Smooth muscle cell of the brain vasculature (primary cell): ENCODE data around the gene SLC46A1.

Experiments used
- DNase-seq: peaks from one replicate; pipeline ENCODE4 v3.0.0-alpha.2; 2012; ENCODE audit warnings: low read depth, low spot score

Gene SLC46A1

DNA sequence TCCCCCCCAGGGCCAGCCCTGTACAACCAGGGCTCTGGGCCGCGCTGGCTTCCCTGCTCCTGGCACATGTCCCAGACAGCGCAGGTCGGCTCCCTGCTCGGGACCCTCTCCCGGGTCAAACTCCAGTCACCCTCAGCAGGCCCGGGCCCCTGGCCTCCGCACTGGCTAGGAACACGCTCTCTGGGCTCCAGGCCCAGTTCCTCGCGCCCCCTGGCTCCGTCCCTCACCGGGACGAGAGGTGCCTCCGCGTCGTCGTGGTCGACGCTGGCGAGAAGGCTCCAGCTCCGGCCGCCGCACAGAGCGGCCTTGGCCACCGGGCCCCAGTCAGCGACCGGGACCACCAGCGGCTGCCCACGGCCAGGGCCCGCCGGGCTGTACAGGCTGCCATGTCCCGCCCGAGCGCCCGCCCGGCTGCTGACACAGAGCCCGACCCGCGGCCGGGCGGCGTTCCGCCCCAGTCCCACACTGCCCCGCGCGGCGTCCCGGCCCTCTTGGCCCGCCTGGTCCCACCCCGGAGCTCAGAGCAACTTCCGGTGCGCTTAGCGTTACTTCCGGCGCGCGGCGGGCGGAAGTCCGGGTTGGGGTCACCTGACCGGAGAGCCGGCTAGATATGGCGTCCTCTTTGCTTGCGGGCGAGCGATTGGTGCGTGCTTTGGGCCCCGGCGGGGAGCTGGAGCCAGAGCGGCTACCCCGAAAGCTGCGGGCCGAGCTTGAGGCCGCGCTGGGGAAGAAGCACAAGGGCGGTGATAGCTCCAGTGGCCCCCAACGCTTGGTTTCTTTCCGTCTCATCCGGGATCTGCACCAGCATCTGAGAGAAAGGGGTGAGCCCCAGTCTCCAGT is 48.7 kb downstream of the SLC46A1 start, which contains the start of gene POLDIP2:
Gene POLDIP2, minus strand, starts transcription at position 467 of the 840 bp plus-strand sequence. Its CDS starts 79 bp downstream, at position 388.
- peak; percentile 83 for DNase-seq

GRCh38 chr17:28350271-28350670 is 55.7 kb downstream of the SLC46A1 start:
- DNase-seq = no peak

DNA sequence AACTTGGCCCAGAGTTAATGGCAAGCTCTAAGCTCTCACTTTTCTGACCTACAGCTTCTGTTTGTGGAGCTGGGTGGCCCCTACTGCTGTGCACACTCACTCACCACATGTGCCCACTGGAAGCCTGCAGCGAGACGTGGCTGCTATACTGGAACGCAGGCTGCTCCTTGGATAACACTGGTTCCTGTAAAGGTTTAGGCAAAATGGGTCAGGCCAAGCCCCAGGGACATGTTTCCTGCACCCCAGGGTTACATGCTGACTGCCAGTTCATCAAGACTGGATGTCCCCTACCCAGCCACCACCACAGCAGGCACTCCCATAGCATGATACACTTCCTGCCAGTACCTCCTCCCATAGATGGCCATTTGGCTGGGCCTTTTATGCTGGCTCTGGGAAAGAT is 57.0 kb downstream of the SLC46A1 start:
- no peak for DNase-seq

DNA sequence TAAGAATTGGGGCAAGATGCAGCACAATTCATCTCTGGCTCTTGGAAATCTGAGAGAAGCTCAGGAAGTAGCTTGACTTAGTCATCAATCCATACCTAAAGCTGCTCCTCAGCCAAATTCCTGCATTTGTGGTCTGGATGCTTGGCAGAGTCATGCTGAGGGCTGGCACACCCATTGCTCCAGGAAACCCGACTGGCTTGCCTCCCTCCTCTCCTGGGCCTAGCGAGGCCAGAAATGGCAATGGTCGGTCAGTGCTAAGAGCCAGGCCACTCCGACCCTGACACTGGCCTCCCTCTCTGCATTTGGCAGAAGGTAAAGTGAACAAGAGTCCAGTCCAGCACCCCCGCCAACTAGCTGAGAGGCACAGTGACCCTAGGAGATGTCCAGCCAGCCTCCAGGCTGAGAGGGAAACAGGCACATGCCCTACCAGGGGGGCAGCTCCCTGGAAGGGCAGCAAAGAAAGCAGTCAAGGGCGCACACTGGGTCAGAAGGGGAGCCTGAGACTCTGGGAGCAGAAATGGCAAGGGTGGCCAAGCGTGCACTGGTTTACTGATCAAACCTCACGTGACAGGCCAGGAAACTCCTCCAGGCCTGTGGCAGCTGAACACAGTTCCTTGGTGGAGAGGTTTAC is 58.6 kb downstream of the SLC46A1 start:
- DNase-seq = no peak

DNA sequence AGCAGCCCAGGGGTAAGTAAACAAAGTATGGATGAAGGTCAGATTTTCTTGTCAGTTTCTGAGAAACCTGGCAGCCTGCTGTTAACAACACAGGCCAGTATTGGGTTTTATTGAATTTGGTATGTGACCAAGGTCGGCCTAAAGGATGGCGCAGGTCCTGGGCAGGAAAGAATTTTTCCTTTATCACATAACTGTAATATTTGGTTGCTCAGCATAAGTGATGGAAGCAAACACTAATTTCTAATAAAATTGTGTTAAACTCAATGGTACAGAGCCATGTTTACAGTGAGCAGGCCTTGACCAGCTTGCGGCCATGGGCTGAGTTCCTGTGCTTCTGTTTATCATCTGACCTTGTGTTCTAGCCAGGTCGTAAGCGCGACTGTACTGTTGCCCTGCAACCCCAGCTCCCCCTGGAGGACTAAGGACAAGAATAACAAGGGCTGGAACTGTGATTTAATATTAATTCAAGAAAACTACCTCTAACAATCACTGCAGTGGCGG is 59.2 kb downstream of the SLC46A1 start:
- no peak for DNase-seq

GRCh38 chr17:28346199-28346580 is 59.8 kb downstream of the SLC46A1 start:
- DNase-seq = no peak

- DNase-seq = no peak
Observed at GRCh38 chr17:28345419-28346198, 60.4 kb downstream of the SLC46A1 start.
